HG03196 (cell line): Measurements from ENCODE around the gene GPATCH1.

Source experiments
- ATAC-seq: cut with Tn5 transposase; IDR thresholded peaks from one replicate; pipeline ENCODE4 v1.9.1; 2021; ENCODE audit not compliant: unreplicated experiment

Gene GPATCH1

DNA sequence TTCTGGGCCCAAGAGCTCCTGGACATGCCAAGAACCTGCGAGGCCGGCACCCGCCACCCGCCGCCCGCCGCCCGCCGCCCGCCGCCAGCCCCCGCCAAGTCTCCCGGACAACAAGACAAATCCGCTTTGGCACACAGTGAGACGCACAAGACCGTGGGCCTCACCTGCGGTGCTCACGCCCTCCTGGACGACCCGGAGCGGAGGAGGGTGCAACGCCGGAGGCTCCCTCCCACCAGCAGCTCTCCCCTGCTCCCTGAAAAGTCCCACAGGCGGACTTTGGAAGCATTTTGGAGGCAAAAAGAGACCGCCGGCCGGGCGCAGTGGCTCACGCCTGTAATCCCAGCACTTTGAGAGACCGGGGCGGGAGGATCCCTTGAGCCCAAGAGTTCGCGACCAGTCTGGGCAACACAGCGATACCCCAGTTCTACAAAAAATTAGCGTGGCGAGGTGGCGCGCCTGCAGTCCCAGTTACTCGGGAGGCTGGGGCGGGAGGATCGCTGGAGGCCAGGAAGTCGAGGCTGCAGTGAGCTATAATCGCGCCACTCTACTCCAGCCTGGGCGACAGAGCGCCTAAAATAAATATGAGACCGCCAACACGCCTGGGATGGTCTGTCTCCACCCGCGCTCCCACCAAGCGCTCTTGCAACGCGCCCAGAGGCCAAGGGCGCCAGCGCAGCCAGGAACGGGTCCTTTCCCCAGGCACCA is 17.1 kb upstream of the GPATCH1 start:
- ATAC-seq: no peak

DNA sequence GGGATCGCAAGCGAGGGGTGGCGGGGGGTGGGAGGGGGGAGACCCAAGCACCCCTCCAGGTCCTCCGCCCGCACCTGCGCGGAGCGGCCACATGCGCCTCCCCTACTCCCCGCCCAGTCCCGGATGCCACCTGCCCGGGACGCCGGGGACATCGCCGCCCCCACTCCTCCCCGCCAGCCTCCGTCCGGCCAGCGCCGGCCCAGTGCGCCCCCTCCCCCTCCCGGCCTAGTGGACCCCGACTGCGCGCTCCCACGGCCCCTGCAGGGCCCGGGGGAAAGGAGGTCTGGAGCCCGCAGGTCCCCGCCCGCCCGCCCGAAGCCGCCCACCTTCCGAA is 16.6 kb upstream of the GPATCH1 start:
- ATAC-seq: peak; percentile 19

DNA sequence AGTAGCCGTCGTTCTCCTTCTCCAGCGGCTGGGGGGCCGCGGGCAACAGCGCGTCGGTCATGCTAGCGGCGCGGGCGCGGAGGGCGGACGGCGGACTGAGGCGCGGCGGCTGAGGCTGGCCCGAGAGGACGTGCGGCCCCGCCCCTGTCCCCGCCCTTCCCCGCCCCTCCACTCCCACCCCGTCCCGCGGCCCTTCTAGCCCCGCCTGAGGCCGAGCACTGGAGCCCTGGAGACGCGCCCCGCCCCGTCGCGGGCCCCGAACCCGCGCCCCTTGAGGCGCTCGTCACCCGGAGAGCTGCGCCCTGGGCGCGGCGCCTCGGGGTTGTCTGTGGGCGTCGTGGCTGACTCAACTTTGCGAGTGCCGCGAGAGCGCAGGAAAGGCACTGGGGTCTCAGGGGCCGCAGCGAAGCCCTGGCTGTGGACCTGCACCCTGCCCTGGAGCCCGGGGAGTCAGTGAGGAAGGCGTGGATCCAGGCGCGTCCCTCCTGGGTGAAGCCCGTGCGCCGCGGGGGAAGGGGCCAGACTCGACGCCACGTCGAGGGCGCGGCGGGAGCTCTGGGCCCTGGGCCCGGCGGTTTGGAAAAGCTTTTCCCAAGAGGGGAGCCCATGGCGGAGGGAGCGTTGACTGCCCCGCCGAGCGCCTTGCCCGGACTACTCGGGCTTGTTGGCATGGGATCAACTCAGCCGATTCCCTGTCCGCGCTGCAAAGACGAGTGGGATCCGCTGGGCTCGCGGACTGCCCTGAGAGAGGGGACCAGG is 16.0 kb upstream of the GPATCH1 start, which contains the start of gene RHPN2:
Gene RHPN2 (minus strand): TSS at position 97 of the 759 bp plus-strand sequence. CDS start 36 bp downstream, at position 61.
- ATAC-seq: peak; percentile 73

- no peak for ATAC-seq
These were observed 14.4 kb upstream of the GPATCH1 start for GRCh38 chr19:33066543-33066942.

DNA sequence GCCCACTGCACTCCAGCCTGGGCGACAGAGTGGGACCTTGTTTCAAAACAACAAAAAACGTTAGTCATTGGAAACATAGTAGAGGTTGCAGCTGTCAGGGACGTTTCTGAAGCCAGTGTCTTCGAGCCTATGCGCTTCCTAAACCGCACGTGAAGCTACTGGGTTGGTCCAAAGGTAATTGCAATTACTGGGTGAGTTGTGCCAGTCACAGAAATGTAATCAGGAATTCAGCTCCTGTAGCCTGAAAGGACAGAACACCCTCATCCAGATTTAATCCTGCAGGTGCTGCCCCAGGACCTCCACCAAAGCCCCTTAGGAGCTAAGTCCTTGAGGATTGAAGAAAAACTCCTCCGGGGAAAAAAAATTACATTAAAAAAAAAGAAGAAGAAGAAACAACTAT is 13.9 kb upstream of the GPATCH1 start:
- no peak for ATAC-seq

DNA sequence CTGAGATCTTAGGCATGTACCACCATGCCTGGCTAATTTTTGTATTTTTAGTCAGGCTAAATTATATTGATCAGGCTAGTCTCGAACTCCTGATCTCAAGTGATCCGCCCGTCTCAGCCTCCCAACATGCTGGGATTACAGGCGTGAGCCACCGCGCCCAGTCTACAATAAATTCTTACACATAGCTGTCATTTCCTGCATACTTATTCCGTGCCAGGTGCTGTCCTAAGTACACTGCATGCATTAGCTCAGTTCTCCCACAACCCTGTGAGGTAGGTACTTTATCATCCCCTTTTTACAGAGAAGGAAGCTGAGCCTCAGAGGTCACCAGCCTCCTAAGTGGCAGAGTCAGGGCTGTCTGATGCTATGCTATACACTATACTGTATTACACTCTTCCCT is 9.1 kb upstream of the GPATCH1 start:
- ATAC-seq: no peak

- ATAC-seq: no peak
These were observed 5.5 kb upstream of the GPATCH1 start for GRCh38 chr19:33075519-33075918.

GRCh38 chr19:33085570-33086128 is 4.7 kb downstream of the GPATCH1 start:
- no peak for ATAC-seq

- no peak for ATAC-seq
These were observed 6.0 kb downstream of the GPATCH1 start for GRCh38 chr19:33086955-33087354.

DNA sequence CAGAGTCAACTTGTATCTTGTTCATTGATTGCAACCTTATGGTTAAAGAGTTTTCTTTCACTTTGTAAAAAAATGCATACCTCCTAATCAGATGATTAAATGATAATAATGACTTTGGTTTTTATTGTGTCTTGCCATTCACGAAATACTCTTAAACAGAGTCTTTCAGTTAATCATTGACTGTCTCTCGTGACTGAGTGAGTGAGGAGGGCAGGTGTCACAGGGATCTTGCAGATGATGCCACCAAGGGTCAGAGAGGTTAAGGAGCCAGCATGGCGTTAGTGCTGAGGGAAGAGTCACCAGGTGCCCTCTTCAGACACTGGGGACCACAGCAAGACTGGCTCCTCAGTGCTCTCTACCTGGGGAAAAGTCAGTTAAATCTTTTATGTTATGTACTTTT is 8.0 kb downstream of the GPATCH1 start:
- ATAC-seq: no peak

DNA sequence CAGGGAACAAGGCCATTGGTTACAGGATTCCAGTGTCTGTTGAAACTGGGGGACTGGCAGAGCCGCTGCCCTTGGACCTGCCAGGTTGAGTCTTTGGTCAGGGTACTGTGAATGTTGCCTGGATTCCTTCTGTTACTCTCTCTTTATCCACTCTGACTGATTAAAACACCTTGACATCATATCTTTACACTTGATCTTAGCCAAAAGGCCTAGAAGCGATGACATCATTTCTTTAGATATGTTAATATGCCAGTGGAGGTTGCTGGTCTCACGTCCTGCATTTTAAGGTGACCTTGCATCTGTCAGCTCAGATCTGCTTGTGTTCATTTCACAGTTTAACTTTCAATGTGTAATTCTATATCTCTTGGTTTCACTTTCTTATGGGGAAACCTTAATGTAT is 9.2 kb downstream of the GPATCH1 start:
- ATAC-seq: no peak

- ATAC-seq: no peak
These were observed 12.6 kb downstream of the GPATCH1 start for GRCh38 chr19:33093420-33094210.

- no peak for ATAC-seq
These were observed 13.6 kb downstream of the GPATCH1 start for GRCh38 chr19:33094436-33095067.

- ATAC-seq: no peak
These were observed 15.0 kb downstream of the GPATCH1 start for GRCh38 chr19:33096005-33096404.

DNA sequence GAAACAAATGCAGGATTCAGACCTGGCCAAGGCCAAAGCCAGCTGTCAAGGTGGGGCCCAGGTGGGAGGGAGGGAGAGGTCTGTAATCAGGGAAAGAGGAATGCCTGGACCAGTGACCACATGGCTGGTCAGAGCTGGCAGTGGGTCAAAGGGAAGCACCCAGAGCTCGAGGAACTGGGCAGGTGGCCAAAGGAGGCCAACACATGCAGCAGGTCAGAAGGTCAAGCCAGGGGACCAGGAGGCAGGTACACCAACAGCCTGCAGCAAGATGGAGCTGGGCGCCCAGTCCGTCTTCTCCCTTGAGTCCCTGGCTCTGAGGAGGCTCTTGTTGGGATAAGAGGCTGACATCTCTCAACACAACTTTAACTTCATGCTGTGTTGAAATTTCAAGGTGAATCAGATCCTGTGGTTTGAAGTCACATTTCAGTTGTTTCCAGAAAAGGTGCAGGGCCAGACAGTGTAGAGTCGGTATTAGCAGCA is 17.1 kb downstream of the GPATCH1 start:
- no peak for ATAC-seq

DNA sequence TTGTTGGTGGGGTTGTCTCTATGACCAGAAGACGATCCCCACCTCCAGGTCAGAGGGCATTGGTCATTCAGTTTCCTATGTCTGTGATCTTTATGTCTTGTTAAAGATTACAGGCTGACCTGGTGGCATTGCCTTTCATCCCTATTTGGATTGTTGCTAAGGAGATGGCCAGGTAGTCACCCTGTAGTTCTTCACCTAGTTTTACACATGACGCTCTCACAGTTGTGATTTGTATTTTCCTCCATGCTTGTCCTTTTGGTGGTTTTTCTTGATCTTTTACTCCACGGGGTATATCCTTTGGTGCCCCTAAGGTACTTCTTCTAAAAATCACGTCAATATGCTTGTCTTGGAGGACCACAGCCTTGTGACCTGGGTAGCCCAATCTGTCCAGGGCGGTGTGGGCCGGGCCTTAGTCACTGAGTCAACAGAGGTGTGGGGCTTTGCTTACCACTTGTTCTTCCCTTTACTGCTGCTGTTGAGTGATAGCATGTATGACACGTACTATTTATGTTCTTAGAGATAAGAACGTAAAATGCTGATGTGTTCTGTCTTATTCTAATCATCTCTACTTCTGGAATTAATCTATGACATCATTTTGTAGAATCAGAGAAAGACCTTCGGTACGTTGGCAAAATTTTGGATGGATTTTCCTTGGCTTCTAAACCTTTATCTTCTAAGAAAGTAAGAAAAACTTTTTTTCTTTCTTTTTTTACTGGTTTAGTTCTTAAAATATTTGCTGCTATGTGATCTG is 20.1 kb downstream of the GPATCH1 start:
- no peak for ATAC-seq

GRCh38 chr19:33102893-33103292 is 21.9 kb downstream of the GPATCH1 start:
- no peak for ATAC-seq

DNA sequence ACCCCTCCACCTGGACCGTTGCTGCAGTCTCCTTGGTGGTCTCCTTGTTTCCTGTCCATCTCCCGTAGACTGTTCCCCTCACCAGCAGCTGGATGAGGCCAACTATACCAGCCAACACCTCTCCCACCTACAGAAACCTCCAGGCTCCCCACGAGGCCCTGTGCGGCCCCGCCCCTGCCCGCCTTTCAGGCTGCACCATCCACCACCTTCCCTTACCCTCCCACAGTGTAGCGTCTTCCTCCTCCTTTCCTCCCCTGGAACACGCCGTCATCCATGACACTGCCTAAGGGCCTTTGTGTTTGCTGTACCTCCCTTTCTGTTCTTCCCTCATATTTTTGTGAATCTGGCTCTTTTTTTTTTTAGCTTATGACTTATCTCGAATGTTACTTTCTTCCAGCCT is 27.2 kb downstream of the GPATCH1 start:
- ATAC-seq: no peak

- no peak for ATAC-seq
These were observed 29.3 kb downstream of the GPATCH1 start for GRCh38 chr19:33110137-33110910.
